NK-92 (cell line): ENCODE data around the gene QRFPR.
"Not testable (repeated sequence)": the region's sequence is repeated elsewhere in the genome, so short reads cannot be mapped to it uniquely, and the experiment has no call there.

Source experiments
- DNase-seq: peaks from one replicate; lab custom pipeline; 2025; ENCODE audit not compliant: unreplicated experiment; lab: John Stamatoyannopoulos, UW

QRFPR gene

GRCh38 chr4:121340247-121340646 lies 40.6 kb downstream of the QRFPR start:
- no peak for DNase-seq

- no peak for DNase-seq
These were observed 41.0 kb downstream of the QRFPR start for GRCh38 chr4:121339824-121340223.

- DNase-seq = no peak
These were observed 41.5 kb downstream of the QRFPR start for GRCh38 chr4:121339307-121339706.

GRCh38 chr4:121338518-121338917 lies 42.3 kb downstream of the QRFPR start:
- no peak for DNase-seq

GRCh38 chr4:121336706-121337105 lies 44.1 kb downstream of the QRFPR start:
- no peak for DNase-seq

- no peak for DNase-seq
These were observed 50.6 kb downstream of the QRFPR start for GRCh38 chr4:121330180-121330665.

- no peak for DNase-seq
These were observed 54.2 kb downstream of the QRFPR start for GRCh38 chr4:121326597-121326996.

- DNase-seq = no peak
These were observed 56.5 kb downstream of the QRFPR start for GRCh38 chr4:121324331-121324730.

GRCh38 chr4:121321466-121321865 lies 59.4 kb downstream of the QRFPR start:
- no peak for DNase-seq

GRCh38 chr4:121316091-121316490 lies 64.7 kb downstream of the QRFPR start:
- DNase-seq = no peak

- not testable (repeated sequence) for DNase-seq
These were observed 67.4 kb downstream of the QRFPR start for GRCh38 chr4:121313430-121313829.

- no peak for DNase-seq
These were observed 72.0 kb downstream of the QRFPR start for GRCh38 chr4:121308828-121309227.

- DNase-seq = no peak
These were observed 72.5 kb downstream of the QRFPR start for GRCh38 chr4:121308328-121308663.

- DNase-seq = no peak
These were observed 73.1 kb downstream of the QRFPR start for GRCh38 chr4:121307445-121308327.

GRCh38 chr4:121306931-121307330 lies 73.9 kb downstream of the QRFPR start:
- no peak for DNase-seq

- DNase-seq = no peak
These were observed 75.9 kb downstream of the QRFPR start for GRCh38 chr4:121304893-121305292.

- no peak for DNase-seq
These were observed 81.5 kb downstream of the QRFPR start for GRCh38 chr4:121299367-121299766.

GRCh38 chr4:121283319-121283718 lies 97.5 kb downstream of the QRFPR start:
- no peak for DNase-seq

- no peak for DNase-seq
These were observed 100.4 kb downstream of the QRFPR start for GRCh38 chr4:121280425-121280824.

- DNase-seq = no peak
These were observed 101.9 kb downstream of the QRFPR start for GRCh38 chr4:121278811-121279368.
